Stimulated activated naive B cell treated with anti-CD40 and anti-IgM and Interleukin-4, amounts not matched to agents 10 μg/mL and 1 μg/mL and 100 μg/mL, for 72 hours (primary cell): Measurements from ENCODE around the gene ITGA2.
"Not testable (repeated sequence)": the region's sequence is repeated elsewhere in the genome, so short reads cannot be mapped to it uniquely, and the experiment has no call there.

Source experiments
- ATAC-seq, 2 donors: fragments of 150-1000 bp; cut with Tn5 transposase; replicated peaks; 2 replicates each; pipeline ENCODE4 v1.10.0; 2021; ENCODE audit warnings: moderate library complexity in 1 of 2
- DNase-seq: peaks from one replicate; pipeline ENCODE4 v3.0.0; 2021
- H3K27ac Mint-ChIP-seq: one replicate; pipeline ENCODE4 v1.8.0; 2022; ENCODE audit warnings: mild to moderate bottlenecking, mixed read lengths
- H3K27me3 Mint-ChIP-seq, 2 donors: one replicate each; pipeline ENCODE4 v1.8.0; 2022; ENCODE audit warnings: mixed read lengths in 2 of 2
- H3K36me3 Mint-ChIP-seq, 2 donors: one replicate each; pipeline ENCODE4 v1.8.0; 2022; ENCODE audit warnings: mixed read lengths in 2 of 2, mild to moderate bottlenecking in 1 of 2
- H3K4me1 Mint-ChIP-seq, 2 donors: one replicate each; pipeline ENCODE4 v1.8.0; 2022; ENCODE audit warnings: mixed read lengths in 2 of 2, mild to moderate bottlenecking in 1 of 2
- H3K4me3 Mint-ChIP-seq, 2 donors: one replicate each; pipeline ENCODE4 v1.8.0; 2022; ENCODE audit warnings: mild to moderate bottlenecking in 2 of 2, mixed read lengths in 2 of 2, moderate library complexity in 1 of 2
- H3K9me3 Mint-ChIP-seq, 2 donors: one replicate each; pipeline ENCODE4 v1.8.0; 2022; ENCODE audit warnings: mixed read lengths in 2 of 2, mild to moderate bottlenecking in 1 of 2

Gene ITGA2

GRCh38 chr5:53095931-53096525 lies 106.9 kb downstream of the ITGA2 start:
- peak; percentile 46 to 72 for ATAC-seq

GRCh38 chr5:53099546-53099945 lies 110.4 kb downstream of the ITGA2 start:
- Mint-ChIP-seq H3K4me1 (peaks cover 3 to 13% of the 10 kb centered on the region in 2 donors), H3K27me3 (no peaks in the 10 kb centered on the region), H3K36me3 (peaks cover 15 to 39% of the 10 kb centered on the region in 2 donors), H3K4me3 (no peak overlapping the region), H3K9me3 (no peaks in the 10 kb centered on the region), H3K27ac (no peak overlapping the region)
- no peak for DNase-seq
- peak in 1 of 2 donors; percentile 21 for ATAC-seq

More at GRCh38 chr5:53095931-53096525, 106.9 kb downstream of the ITGA2 start:
- H3K36me3 Mint-ChIP-seq, result peaks cover 9 to 24% of the 10 kb centered on the region in 2 donors
- H3K27ac Mint-ChIP-seq, result no peak overlapping the region
- H3K4me3 Mint-ChIP-seq, result no peak overlapping the region
- peaks cover 0 to 5% of the 10 kb centered on the region in 2 donors for H3K4me1 Mint-ChIP-seq
- no peaks in the 10 kb centered on the region for H3K9me3 Mint-ChIP-seq
- no peaks in the 10 kb centered on the region for H3K27me3 Mint-ChIP-seq
- peak; percentile 31 for DNase-seq

- H3K4me1 Mint-ChIP-seq, result peaks cover 3 to 13% of the 10 kb centered on the region in 2 donors
- H3K4me3 Mint-ChIP-seq, result no peak overlapping the region
- no peaks in the 10 kb centered on the region for H3K27me3 Mint-ChIP-seq
- peaks cover 15 to 46% of the 10 kb centered on the region in 2 donors for H3K36me3 Mint-ChIP-seq
- ATAC-seq (no peak), DNase-seq (no peak)
- no peaks in the 10 kb centered on the region for H3K9me3 Mint-ChIP-seq
- no peak overlapping the region for H3K27ac Mint-ChIP-seq
Measured at GRCh38 chr5:53100606-53101005, 111.5 kb downstream of the ITGA2 start.

- Mint-ChIP-seq H3K4me3 (no peak overlapping the region), H3K27me3 (no peaks in the 10 kb centered on the region), H3K9me3 (no peaks in the 10 kb centered on the region), H3K27ac (no peak overlapping the region), H3K36me3 (peaks cover 12 to 38% of the 10 kb centered on the region in 2 donors), H3K4me1 (peaks cover 15 to 31% of the 10 kb centered on the region in 2 donors)
- DNase-seq (no peak), ATAC-seq (no peak)
Measured at GRCh38 chr5:53105611-53106300, 116.6 kb downstream of the ITGA2 start.

GRCh38 chr5:53109056-53109442 lies 119.9 kb downstream of the ITGA2 start:
- peak overlapping the region; percentile 94 to 96 for H3K4me3 Mint-ChIP-seq
- no peak for DNase-seq
- H3K9me3 Mint-ChIP-seq, result no peaks in the 10 kb centered on the region

GRCh38 chr5:53109443-53110127 lies 120.4 kb downstream of the ITGA2 start, which contains the start of gene MOCS2:
MOCS2 (minus strand) TSS chr5:53109757; CDS start chr5:53107174, 2,583 bp downstream.
- peak; percentile 99 for ATAC-seq
- peak; percentile 88 for DNase-seq
- Mint-ChIP-seq H3K4me3 (peak within 1 kb of the TSS; percentile 94 to 96), H3K27me3 (no peaks in the 10 kb centered on the region), H3K9me3 (no peaks in the 10 kb centered on the region), H3K4me1 (peaks cover 16 to 26% of the 10 kb centered on the region in 2 donors), H3K36me3 (peaks cover 6 to 23% of the 10 kb centered on the region in 2 donors), H3K27ac (peak within 1 kb of the TSS; percentile 95)

More at GRCh38 chr5:53109056-53109442, 119.9 kb downstream of the ITGA2 start:
- H3K27me3 Mint-ChIP-seq, result no peaks in the 10 kb centered on the region
- H3K4me1 Mint-ChIP-seq, result peaks cover 16 to 26% of the 10 kb centered on the region in 2 donors
- peak overlapping the region; percentile 95 for H3K27ac Mint-ChIP-seq
- peak; percentile 10 to 17 for ATAC-seq
- peaks cover 6 to 23% of the 10 kb centered on the region in 2 donors for H3K36me3 Mint-ChIP-seq

- Mint-ChIP-seq H3K9me3 (no peaks in the 10 kb centered on the region), H3K4me3 (peak overlapping the region; percentile 94 to 96), H3K27ac (peak overlapping the region; percentile 95), H3K4me1 (peaks cover 16 to 26% of the 10 kb centered on the region in 2 donors), H3K36me3 (peaks cover 8 to 20% of the 10 kb centered on the region in 2 donors), H3K27me3 (no peaks in the 10 kb centered on the region)
- DNase-seq (no peak), ATAC-seq (peak; percentile 3 to 8)
Measured at GRCh38 chr5:53110156-53110555, 121.0 kb downstream of the ITGA2 start.

GRCh38 chr5:53111139-53111538 lies 122.0 kb downstream of the ITGA2 start:
- DNase-seq (no peak), ATAC-seq (no peak)
- Mint-ChIP-seq H3K9me3 (no peaks in the 10 kb centered on the region), H3K27me3 (no peaks in the 10 kb centered on the region), H3K27ac (no peak overlapping the region), H3K4me3 (no peak overlapping the region), H3K4me1 (peaks cover 14 to 21% of the 10 kb centered on the region in 2 donors), H3K36me3 (peaks cover 4 to 10% of the 10 kb centered on the region in 2 donors)

GRCh38 chr5:53112307-53112706 lies 123.2 kb downstream of the ITGA2 start:
- peaks cover 10 to 15% of the 10 kb centered on the region in 2 donors for H3K4me1 Mint-ChIP-seq
- H3K27ac Mint-ChIP-seq, H3K4me3 Mint-ChIP-seq, H3K9me3 Mint-ChIP-seq, DNase-seq, H3K36me3 Mint-ChIP-seq, H3K27me3 Mint-ChIP-seq, ATAC-seq: not testable (repeated sequence)

- Mint-ChIP-seq H3K4me3 (no peak overlapping the region), H3K9me3 (no peaks in the 10 kb centered on the region), H3K4me1 (peaks cover 10 to 15% of the 10 kb centered on the region in 2 donors), H3K27me3 (peaks cover 0 to 6% of the 10 kb centered on the region in 2 donors), H3K36me3 (peaks cover 5% of the 10 kb centered on the region in 2 donors), H3K27ac (no peak overlapping the region)
- DNase-seq, result no peak
- ATAC-seq, result no peak
Measured at GRCh38 chr5:53112909-53113308, 123.8 kb downstream of the ITGA2 start.

- Mint-ChIP-seq H3K36me3 (peaks cover 5% of the 10 kb centered on the region in 2 donors), H3K27me3 (peaks cover 0 to 14% of the 10 kb centered on the region in 2 donors), H3K27ac (no peak overlapping the region), H3K9me3 (no peaks in the 10 kb centered on the region), H3K4me1 (peaks cover 10 to 15% of the 10 kb centered on the region in 2 donors), H3K4me3 (no peak overlapping the region)
- no peak for DNase-seq
- no peak for ATAC-seq
Measured at GRCh38 chr5:53113947-53114346, 124.8 kb downstream of the ITGA2 start.

- H3K4me1 Mint-ChIP-seq, result peaks cover 9 to 11% of the 10 kb centered on the region in 2 donors
- no peak overlapping the region for H3K4me3 Mint-ChIP-seq
- no peaks in the 10 kb centered on the region for H3K9me3 Mint-ChIP-seq
- H3K27me3 Mint-ChIP-seq, result peaks cover 0 to 14% of the 10 kb centered on the region in 2 donors
- no peak overlapping the region for H3K27ac Mint-ChIP-seq
- ATAC-seq (no peak), DNase-seq (no peak)
- peaks cover 5% of the 10 kb centered on the region in 2 donors for H3K36me3 Mint-ChIP-seq
Measured at GRCh38 chr5:53114988-53115387, 125.8 kb downstream of the ITGA2 start.

- ATAC-seq (no peak), DNase-seq (no peak)
- H3K4me1 Mint-ChIP-seq, result no peaks in the 10 kb centered on the region
- H3K27me3 Mint-ChIP-seq, result peaks cover 0 to 14% of the 10 kb centered on the region in 2 donors
- H3K36me3 Mint-ChIP-seq, result peaks cover 5% of the 10 kb centered on the region in 2 donors
- no peak overlapping the region for H3K27ac Mint-ChIP-seq
- no peak overlapping the region for H3K4me3 Mint-ChIP-seq
- no peaks in the 10 kb centered on the region for H3K9me3 Mint-ChIP-seq
Measured at GRCh38 chr5:53116597-53116996, 127.4 kb downstream of the ITGA2 start.

GRCh38 chr5:53118879-53119278 lies 129.7 kb downstream of the ITGA2 start:
- Mint-ChIP-seq H3K27ac (no peak overlapping the region), H3K4me3 (no peak overlapping the region), H3K4me1 (no peaks in the 10 kb centered on the region), H3K36me3 (peaks cover 5% of the 10 kb centered on the region in 2 donors), H3K27me3 (peaks cover 0 to 14% of the 10 kb centered on the region in 2 donors), H3K9me3 (no peaks in the 10 kb centered on the region)
- no peak for DNase-seq
- no peak for ATAC-seq
